ENCODE results near the gene NR2F1-AS1.

NR2F1-AS1 gene

DNA sequence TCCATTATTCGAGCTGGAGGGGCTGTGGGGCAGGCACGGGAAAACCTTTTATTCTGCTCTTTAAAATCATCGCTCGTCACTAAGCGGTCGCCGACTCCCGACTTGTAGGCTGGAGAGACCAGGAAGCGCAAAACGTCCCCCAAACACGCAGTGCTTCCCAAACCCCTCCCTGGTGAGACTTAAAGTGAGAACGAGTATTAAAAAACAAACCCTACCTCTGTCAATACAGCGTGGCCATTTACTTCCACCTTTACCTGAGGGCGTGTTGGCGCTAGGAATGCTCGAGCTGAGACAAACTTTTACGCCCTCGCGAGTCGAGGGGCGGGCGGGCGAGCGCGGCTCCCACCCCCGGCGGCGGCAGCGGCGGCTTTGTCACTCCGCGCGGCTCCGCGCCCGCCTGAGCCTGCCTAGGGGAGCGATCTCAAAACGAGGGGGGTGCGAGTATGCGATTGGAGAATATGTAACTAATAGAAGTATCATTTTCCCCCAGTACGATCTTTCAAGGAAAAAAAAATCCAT lies at the start of gene NR2F1-AS1:
Gene NR2F1-AS1, minus strand, starts transcription at position 293 of the 519 bp plus-strand sequence.
- DNase-seq, result no peak

DNA sequence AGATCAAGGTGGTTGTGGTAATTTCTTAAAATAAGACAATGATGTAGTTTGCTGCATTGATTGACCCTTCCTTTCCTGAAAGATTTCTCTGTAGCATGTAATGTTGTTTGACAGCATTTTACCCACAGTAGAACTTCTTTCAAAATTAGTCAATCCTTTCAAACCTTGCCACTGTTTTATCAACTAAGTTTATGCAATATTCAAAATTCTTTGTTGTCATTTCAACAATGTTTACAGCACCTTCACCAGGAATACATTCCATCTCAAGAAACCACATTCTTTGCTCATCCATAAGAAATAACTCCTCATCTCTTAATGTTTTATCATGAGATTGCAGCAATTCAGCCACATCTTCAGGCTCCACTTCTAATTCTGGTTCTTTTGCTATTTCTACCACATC lies 45.8 kb upstream of the NR2F1-AS1 start:
- no peak for DNase-seq

DNA sequence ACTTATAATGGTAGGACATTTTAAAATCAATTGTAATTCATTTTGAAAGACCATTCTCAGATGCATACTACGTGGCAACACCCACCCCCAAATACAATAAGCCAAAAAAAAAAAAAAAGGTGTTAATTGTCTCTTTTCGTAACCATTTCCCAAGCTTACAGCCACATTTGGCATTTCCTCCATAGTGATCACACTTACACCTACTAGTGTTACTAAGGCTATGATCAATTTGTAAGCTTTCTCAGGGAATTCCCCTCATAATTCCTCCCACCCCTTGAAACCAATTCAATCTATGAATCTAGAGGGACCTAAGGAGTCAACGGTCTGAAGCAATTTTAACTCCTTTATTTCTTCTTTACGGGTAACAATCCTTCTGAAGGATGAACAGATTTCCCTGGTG lies 42.1 kb upstream of the NR2F1-AS1 start:
- no peak for DNase-seq

DNA sequence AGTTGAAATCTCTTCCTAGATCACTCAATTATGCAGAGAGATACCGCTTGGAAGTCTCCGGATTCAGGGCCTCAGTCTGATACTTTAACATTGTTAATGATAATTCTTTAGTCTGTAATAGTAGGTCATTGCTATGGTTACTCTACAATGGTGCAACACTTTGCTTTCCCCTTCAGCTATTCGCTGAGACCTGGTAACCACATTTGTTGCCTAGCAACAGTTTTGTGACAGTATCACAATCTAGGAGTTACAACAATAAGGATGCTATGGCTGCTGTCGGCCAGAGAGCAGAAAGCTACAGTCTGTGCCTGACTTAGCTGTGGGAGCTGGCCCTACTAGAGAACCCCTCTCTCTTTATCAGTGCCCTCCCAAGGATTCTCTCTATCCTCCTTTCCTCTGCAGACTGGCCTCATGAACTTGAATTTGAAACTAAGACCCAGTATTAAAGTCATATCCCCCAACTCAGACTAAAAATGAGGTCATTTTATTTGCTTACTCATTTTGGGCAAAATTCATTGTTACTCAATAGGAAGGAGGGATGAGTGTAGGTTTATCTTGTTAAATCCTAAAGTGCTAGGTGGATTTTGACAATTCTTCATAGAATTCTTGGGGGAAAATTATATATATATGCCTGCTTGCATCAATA lies 41.3 kb upstream of the NR2F1-AS1 start:
- no peak for DNase-seq

DNA sequence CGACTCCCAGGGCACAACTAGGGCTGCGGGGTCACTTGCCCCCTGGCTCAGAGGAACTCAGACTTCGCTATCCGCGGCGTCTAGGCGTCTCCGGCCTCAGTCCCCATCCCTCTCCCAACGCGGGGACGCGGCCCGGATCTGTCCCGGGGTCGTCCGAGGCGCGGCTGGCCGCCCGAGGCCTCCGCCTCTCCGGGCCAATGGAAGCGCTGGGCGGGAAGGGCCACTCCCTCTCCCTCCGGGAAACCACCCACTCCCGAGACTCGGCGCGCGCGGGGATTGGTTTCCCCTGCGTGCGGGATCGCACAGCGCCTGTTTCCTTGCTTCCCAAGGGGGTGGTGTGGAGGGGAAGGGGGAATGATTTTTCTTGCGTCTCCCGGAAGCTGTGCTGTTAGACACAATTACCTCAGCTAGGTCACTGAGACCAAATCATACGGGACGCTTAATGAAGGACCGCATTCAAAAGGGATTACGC lies 40.3 kb upstream of the NR2F1-AS1 start:
- DNase-seq, result no peak

DNA sequence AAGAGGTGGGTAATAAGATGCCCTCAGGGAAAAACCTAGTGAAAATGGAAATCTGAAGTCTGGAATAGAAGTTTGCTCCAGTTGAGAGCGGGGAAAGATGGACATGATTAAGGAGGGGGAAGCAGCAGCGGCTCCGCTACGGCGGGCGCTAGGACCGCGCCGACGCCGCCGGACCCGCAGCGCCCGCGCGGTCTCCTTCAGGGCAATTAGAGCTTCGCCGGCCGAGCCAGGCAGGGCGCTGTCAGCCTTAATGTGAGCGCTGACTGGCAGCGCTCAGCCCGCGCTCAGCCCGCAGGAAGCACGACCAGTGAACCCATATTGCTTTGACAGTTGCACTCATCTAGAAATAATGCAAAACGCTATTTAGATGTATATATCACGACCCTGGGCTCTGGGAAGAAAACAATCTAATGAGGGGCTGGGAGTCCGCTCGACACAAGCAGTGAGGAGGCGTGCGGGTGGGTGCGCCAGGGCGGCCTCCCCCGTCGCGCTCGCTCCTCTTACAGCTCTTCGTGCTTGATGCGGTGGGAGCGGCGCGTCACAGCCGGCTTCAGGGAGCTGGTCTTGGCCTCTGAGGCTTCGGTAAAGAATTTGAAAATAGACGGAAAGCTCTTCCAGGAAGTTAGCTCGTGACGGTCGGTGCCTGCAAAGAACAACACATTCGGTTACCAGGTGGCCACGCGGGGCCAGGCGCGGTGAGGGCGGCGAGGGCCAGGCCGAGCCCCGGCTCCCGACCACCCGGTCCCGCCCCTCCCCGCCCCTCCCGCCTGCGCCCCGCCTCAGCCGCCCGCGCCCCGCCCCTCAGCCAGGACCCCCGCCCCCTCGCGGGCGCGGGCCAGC lies 39.7 kb upstream of the NR2F1-AS1 start:
- DNase-seq, result peak; percentile 75

DNA sequence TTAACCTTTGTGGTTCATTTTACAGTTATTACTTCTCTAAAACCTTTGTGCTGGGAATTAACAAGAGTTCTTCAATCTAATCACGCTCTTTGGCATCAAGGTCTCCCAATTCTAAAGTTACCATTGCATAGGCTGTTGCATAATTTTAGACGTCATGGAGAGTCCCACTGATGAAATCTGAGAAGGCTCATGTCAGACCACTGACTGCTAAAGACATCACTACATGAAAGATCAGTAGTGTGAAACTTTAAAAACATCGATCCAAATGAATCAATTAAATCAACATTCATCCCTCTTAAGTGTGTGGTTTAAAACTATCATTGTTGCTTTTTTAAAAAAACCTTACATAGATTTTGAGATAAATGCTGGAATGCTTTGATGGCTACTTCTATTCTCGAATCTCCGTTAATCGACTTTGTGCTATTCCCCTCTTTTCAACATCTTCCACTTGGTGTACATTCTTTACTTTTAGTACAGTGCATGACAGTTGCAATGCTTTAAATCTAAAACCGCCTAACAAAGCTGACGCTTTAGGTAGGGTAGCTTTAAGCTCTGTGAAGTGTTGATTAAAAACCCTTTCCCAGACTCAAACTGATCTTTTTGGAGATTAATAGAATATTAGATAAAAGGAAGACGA lies 35.6 kb upstream of the NR2F1-AS1 start:
- DNase-seq, result no peak

DNA sequence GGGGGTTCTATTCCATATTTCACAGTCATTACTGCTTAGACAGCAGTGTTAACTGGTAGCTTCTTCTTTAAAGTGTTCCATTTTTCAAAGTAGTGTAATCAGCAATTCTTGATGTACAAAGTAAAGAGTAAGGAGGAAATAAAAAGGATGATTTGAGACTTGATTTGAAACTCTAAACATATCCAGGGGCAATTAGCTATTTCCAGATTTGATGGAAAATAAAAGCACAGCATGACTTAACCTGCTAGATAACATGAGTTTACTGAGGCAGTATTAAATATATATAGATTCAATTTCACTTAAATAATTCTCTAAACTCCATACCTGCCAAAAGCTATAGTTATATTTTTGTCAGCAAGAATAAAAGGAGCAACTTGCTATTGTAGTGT lies 31.8 kb upstream of the NR2F1-AS1 start:
- no peak for DNase-seq

DNA sequence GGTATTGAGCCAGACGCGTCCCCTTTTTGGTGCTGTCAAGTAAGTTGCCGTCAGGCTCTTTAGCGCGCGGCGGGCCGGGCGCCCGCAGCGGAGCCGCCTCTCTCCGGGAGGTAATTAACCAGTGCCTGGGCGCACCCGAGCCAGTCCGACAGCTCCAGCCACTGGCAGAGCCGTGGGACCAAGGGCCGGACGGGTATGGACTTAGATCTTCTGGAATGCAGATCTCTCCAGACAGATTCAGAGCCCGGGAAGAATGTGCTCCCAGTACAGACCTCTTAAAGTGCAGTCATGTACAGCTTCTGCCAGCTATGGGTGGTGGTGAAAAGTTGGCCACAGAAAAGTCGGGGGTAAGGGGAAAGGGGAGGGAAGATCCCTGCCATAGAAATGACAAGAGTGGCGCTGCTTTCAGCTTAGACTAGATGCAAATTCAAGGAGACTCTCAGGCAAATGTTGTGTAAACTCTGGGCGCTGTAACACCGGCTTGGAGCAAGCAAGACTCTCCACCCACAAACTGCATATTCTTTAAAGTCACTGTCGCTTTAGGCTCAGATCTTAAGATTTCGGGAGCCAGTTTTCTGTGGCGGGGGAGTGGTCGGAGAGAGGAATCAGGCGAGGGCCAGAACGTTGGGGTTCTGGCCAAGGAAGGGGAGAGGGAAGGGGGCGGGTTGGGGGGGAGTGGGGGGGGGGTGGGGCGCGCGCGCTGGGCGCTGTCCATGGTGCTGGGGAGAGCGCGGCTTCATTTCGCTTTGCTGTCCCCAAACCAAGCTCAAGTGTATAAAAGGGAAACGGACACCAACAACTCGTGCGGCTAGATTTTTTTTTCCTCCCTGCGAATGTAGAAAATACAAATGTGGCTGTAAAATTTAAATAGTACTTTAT lies 31.2 kb upstream of the NR2F1-AS1 start:
- peak; percentile 74 for DNase-seq

DNA sequence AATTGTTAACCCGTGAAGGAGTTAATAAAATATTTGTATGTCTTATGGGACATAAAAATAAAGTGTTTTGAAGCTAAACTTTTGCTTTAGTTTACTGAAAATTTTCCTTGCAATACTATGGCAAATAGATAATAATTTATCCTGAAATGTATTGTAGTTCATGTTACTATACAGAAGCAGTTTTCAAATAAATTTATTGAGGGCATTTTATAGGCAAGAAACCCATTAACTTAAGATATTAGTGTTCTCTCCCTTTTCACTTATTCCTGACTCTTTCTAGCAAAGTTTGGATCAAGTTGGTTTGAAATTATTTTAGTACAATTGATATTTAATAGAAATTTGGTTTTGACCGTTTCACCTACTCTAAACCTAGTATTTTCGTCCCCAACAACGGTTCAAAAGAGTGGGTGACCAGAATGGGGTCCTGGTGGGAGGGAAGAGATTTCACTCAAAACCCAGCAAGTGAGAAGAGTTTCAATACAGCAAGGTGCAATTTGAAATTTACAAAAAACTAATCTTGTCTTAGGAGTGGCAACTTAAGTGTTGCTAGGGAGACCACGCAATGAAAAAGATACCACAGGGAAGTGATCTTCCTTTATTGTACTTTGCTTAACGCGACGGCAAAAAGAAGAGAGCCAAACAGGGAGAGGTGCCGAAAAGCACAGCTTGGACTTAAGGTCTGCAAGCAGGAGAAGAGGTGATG lies 30.4 kb upstream of the NR2F1-AS1 start:
- DNase-seq, result no peak

DNA sequence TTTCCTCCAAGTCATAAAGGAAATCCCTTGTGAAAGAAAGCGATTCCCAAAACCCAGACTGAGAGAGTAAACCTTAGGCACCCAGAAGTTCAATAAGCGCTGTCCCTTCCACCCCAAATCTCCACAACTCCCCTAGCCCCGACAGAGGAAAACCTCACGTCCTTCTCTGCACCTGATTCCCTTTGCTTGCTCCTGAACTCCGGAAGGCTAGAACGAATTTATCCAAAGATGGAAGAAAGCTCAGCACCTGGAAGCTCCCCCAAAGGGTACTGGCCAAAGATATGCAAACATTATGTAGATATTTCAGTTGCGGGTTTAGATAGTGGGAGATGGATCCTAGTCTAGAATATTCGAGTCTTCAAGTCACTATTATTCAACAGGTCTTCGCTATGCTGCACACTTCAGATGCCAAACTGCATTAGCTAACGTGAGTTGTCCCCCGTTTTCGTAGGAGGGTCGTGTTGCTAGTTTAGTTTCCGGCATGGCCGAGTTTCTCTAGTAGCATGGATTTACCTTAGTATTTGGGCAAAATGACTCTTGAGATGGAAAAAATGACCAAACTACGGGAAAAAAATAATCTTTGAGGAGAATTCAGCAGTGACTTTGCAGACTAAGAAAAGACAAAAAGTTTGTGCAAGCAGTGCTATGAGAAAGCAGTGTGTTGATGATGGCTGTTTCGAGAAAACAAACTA lies 29.7 kb upstream of the NR2F1-AS1 start:
- DNase-seq, result no peak

DNA sequence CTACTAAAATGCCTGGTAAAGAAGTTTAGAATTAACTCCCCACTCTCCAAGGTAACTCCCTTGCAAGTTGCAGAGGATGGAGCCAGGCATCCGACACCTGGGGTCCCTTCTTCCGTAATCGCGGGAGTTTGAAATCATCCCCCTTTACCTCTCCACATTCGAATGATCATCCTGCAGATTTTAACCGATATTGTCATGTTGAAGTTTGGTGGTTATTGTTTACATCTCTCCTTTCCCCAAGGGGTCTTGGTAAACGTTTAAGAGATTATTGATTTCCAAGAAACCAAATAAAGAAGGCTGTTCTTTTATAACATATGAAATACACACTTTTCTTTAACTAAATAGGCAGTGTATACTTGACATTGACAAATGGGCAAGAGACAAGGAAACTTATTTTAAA lies 28.7 kb upstream of the NR2F1-AS1 start:
- DNase-seq, result no peak

DNA sequence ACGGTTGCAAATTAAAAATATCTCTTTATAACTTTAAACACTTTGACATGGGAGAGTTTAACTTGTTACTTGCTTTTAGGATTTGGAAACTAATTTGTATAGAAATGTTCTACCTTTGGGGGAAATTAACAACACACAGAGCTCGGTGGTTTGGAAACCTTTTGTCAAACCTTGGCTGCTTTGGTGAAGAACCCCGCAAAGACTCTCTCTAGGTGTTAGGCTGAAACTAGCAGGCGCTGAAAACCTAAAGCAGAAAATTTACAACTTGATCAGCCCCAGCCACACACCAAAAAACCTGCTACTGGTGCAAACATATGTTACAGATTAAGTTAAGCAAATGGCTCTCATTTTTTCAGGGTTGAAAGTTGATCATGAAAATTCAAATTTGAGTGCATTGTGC lies 27.8 kb upstream of the NR2F1-AS1 start:
- no peak for DNase-seq

DNA sequence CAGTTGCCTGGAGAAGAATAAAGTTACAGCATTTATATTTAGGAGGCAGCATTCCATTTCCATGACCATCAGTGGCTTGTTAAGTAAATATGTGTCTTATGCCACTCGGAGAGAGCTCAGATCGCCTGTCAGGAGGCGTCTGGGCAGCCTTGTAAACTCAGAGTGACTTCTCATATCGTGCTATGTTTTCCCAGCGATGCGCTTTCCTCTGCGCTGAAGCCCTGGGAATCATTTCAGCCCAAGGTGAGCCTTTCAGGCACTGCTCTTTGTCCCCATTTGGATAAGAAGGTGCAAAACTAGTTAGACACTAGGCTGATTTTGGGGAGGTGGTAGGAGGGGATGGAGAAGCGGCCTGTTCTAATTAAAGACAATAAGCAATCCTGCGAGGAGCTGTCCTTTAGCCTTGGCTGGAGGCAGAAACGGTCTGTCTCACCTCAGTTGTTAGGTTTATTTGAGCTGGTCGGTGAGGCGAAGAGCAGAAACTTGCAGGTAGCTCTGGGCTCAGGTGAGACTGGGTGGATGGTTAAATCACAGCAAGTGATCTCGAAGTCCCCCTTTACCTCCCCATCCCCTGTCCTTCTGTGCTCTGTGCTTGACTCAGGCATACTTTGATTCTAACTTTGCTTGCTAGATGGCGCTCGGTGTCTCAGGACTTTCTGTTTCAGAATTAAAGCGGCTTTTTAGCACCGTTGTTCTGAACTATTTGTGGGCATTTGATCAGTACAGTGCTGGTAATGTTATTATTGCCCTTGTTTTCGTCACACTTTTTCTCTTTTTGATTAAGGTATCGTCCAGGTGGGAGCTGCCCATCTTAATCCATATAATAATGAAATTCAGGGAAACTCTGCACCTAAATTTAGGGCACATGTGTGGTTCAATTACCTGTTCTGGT lies 26.6 kb upstream of the NR2F1-AS1 start:
- peak; percentile 49 for DNase-seq

DNA sequence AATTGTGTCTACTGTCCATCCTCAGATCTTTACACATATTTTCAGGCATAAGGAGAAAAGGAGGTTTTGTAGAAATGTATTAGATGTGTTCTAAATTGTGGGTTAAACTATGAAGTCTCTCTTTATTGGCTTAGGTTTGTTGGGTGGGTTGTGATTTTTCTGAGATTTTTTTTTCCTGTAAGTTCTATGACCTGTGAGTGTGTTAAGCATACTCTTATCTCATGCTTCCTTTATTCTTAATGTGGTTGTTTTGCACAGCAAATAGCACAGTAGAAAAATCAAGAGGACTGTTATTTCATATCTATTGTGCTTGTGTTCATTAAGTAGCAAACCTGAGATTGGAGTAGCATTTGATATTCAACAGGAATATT lies 25.3 kb upstream of the NR2F1-AS1 start:
- DNase-seq, result no peak

DNA sequence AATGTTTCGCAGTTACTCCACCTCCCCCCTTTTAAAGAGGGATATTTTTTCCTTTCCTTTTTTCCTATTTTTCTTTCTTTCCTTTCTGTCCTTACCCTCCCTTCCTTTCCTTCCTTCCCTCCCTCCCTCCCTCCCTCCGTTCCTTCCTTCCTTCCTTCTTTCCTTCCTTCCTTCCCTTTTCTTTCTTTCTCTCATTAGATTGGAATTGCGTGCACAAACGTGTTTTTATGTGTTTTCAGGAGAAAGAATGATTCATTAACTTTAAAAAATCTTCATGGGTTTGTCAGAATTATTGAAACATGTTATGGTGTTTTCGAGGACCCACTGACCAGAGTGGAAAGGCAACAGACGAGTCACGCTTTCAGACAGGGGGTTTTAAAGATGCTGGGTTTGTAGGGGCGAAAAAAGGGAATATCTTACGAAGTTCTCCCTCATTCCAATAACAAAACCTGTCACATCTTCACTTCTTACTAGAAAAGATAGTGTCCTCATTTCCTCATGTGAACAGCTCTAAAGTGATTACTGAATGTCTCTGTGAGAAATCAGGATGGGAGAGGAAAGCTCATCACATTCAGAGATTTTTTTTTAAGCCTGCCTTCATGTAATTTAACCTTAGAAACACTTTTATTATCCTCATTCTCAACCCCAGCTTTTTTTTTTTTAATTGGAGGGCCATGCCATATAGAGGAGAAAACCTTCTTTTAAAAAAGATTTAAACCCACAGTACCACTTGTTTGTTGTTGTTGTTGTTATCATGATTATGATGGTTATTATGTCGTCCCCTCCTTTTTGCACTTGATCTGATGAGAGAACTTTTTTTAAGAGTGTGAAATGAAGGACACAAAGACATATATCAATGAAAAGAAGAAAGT lies 23.9 kb upstream of the NR2F1-AS1 start:
- DNase-seq, result no peak

DNA sequence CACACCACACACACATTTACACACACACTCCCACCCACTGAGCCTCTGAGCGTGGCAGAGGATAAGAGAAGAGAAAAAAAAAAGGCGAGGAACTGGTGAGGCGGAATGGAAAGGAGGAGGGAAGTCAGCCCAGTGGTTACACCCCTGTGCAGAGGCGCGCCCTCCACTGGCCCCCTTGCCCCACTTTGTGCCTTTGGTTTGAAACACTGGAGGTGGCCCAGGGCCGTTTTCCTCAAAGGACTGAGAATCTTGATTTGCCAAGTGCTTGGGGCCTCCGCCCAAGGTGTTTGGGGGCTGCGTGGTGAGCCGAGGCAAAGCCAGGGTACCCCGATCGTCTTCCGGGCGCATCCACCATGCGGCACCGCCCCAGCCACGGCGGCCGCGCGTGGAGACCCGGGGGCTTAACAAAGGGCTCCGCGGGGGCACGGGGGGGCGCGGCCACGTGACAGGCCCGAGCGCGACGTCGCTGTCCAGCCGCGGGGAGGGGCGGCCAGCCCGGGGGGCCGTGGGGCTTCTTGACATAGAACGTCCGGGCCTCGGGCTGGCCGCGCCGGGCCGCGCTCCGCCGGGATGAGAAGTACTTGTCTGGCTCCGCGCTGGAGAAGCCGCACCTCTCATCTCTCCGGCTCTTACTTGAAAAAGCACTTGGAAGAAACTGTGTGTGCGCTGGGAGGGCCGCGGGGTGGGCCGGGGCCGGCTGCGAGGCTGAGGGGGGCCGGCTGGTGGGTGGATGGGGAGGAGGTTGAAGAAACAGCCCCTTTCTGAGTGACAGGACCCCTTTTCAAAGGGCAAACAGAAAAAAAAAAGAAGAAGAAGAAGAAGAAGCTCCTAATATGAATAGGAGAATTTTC lies 23.0 kb upstream of the NR2F1-AS1 start:
- DNase-seq, result peak; percentile 45

DNA sequence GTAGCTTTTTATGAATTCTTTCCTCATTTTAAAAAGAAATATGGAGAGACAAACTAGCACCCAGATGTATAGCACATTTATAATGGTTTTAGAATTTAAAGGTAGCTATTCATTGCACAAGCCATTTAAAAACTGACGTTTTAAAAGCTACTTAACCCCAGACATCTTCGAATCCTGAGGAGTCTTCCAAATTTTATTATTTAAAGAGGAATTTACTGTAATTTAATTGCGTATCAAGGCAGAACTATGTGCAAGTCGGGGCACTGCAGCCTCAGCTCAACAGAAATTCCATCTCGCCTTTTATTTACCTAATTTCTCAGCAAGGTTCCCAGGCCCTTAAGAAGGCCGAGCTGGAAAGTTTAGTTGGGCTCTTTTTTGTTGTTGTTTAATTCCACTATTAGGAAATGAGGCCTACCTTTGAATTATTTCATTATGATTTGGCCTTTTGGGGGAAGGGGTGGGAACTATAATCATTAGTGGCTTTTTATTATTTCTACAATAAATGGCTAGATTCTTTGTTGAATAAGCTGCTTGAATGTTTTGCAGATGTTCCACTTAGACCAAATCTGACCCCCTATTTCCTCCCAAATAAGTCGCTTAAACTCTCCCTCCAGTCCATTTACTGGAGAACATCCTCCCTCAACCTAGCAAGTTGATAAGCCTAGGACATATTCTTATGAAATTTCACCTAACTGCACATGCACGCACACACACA lies 22.2 kb upstream of the NR2F1-AS1 start:
- DNase-seq, result no peak
